CD4-positive, alpha-beta memory T cell (primary cell): Measurements from ENCODE around the gene CLEC11A. TPM values are rescaled to one million over a fixed set of nuclear protein-coding genes. Genes with fewer than 3 reads are reported as not detected.

Source experiments
- CTCF ChIA-PET: fragments of 350-600 bp; sonication (Branson Sonifier 250); formaldehyde crosslinking; loops from one replicate; lab custom pipeline; 2021; ENCODE audit warnings: inconsistent platforms; ENCODE audit not compliant: partially characterized antibody; lab: Charles Lee
- POLR2A ChIA-PET: fragments of 350-600 bp; sonication (Branson Sonifier 250); formaldehyde crosslinking; loops from one replicate; lab custom pipeline; 2021; ENCODE audit not compliant: partially characterized antibody; lab: Charles Lee
- DNase-seq, 5 donors: peaks; one replicate each; pipeline versions ENCODE4 v3.0.0 to v3.0.0-alpha.2; 2020 to 2022; ENCODE audit warnings: mixed read lengths in 1 of 5
- H3K27ac ChIP-seq: one replicate; pipeline ENCODE4 v1.7.0; 2013; ENCODE audit warnings: low read depth, low read length
- H3K27me3 ChIP-seq: 2 replicates; pipeline ENCODE4 v1.7.0; 2013; ENCODE audit warnings: mild to moderate bottlenecking, low read length, moderate library complexity; ENCODE audit not compliant: insufficient read depth
- H3K36me3 ChIP-seq: 2 replicates; pipeline ENCODE4 v1.7.0; 2013; ENCODE audit warnings: mild to moderate bottlenecking, low read length, moderate library complexity; ENCODE audit not compliant: insufficient read depth
- H3K4me1 ChIP-seq: 2 replicates; pipeline ENCODE4 v1.7.0; 2013; ENCODE audit warnings: mild to moderate bottlenecking, low read length, moderate library complexity; ENCODE audit not compliant: insufficient read depth
- H3K4me3 ChIP-seq, 2 donors: one replicate each; pipeline ENCODE4 v1.7.0; 2013; ENCODE audit warnings: low read length in 2 of 2, mild to moderate bottlenecking in 1 of 2
- H3K9me3 ChIP-seq, 2 donors: one replicate each; pipeline ENCODE4 v1.7.0; 2013; ENCODE audit warnings: low read length in 2 of 2, control low read depth in 1 of 2; ENCODE audit not compliant: control insufficient read depth in 1 of 2
- H3K27ac Mint-ChIP-seq, 7 donors: one replicate each; pipeline ENCODE4 v1.8.0; 2020 to 2021; ENCODE audit warnings: mixed read lengths in 7 of 7, mild to moderate bottlenecking in 6 of 7, inconsistent platforms in 3 of 7, moderate library complexity in 3 of 7
- H3K27me3 Mint-ChIP-seq, 2 donors: one replicate each; pipeline ENCODE4 v1.8.0; 2020 to 2021; ENCODE audit warnings: mixed read lengths in 2 of 2
- H3K36me3 Mint-ChIP-seq, 2 donors: one replicate each; pipeline ENCODE4 v1.8.0; 2020 to 2021; ENCODE audit warnings: mixed read lengths in 2 of 2, inconsistent platforms in 1 of 2, mild to moderate bottlenecking in 1 of 2
- H3K4me1 Mint-ChIP-seq, 4 donors: one replicate each; pipeline ENCODE4 v1.8.0; 2020 to 2021; ENCODE audit warnings: mixed read lengths in 4 of 4, mild to moderate bottlenecking in 1 of 4
- H3K4me3 Mint-ChIP-seq, 8 donors: one replicate each; pipeline ENCODE4 v1.8.0; 2020 to 2021; ENCODE audit warnings: mixed read lengths in 8 of 8, mild to moderate bottlenecking in 7 of 8, moderate library complexity in 6 of 8, inconsistent platforms in 3 of 8
- H3K9me3 Mint-ChIP-seq, 8 donors: one replicate each; pipeline ENCODE4 v1.8.0; 2020 to 2021; ENCODE audit warnings: mixed read lengths in 8 of 8, mild to moderate bottlenecking in 5 of 8, inconsistent platforms in 3 of 8, moderate library complexity in 1 of 8
- intact Hi-C: fragments of 100-400 bp; cut with micrococcal nuclease; formaldehyde crosslinking; loops from one replicate; pipeline ENCODE4 v1.15.1; 2023
- polyA plus RNA-seq, 2 donors: library from polyadenylated mRNA; unstranded; fragments of 300-500 nt; fragmentation: Illumina TruSeq; gene quantifications; one replicate each; pipeline ENCODE4 v1.2.3, GENCODE V29; 2021
- total RNA-seq, 2 experiments: library from RNA; stranded (reverse); gene quantifications; one replicate each; pipeline ENCODE4 v1.2.3, GENCODE V29; 2021

The CLEC11A gene
- total and polyA plus RNA-seq, 4 experiments from 2014 or later, result 0.47 to 1.2 (median 0.67) TPM

DNA sequence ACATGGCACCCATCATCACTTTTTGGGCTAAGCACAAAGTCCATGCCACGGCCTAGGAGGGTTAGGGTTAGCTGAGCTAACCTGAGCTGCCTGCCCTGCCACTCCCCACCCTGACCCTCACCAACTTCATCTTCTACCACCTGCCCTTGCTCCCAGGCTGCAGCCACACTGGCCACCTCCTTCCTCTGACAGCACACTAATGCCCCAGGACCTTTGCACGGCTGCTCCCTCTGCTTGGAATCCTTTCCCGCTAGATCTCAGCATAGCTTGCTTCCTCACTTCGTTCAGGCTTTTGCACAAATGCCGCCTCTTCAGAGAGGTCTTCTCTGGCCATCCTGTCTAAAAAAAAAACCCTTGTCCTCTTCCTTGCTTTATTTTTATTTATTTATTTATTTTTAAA lies 16.8 kb upstream of the CLEC11A start:
- Mint-ChIP-seq H3K9me3 (peaks cover 0 to 5% (median 1%) of the 10 kb centered on the region in 8 donors), H3K4me3 (no peak overlapping the region), H3K4me1 (no peaks in the 10 kb centered on the region), H3K36me3 (no peaks in the 10 kb centered on the region), H3K27ac (no peak overlapping the region), H3K27me3 (peaks cover 17 to 36% of the 10 kb centered on the region in 2 donors)
- ChIA-PET CTCF (no interaction called here), POLR2A (no interaction called here)
- no peak overlapping the region for H3K4me3 ChIP-seq
- no peaks in the 10 kb centered on the region for H3K36me3 ChIP-seq
- H3K4me1 ChIP-seq, result no peaks in the 10 kb centered on the region
- no peak for DNase-seq
- intact Hi-C loops, result loop anchor here (5.0 kb wide), 1 partner anchor 216 kb away; no protein-coding TSS in a partner anchor
- no peak overlapping the region for H3K27ac ChIP-seq
- H3K27me3 ChIP-seq, result no peaks in the 10 kb centered on the region
- no peaks in the 10 kb centered on the region for H3K9me3 ChIP-seq

DNA sequence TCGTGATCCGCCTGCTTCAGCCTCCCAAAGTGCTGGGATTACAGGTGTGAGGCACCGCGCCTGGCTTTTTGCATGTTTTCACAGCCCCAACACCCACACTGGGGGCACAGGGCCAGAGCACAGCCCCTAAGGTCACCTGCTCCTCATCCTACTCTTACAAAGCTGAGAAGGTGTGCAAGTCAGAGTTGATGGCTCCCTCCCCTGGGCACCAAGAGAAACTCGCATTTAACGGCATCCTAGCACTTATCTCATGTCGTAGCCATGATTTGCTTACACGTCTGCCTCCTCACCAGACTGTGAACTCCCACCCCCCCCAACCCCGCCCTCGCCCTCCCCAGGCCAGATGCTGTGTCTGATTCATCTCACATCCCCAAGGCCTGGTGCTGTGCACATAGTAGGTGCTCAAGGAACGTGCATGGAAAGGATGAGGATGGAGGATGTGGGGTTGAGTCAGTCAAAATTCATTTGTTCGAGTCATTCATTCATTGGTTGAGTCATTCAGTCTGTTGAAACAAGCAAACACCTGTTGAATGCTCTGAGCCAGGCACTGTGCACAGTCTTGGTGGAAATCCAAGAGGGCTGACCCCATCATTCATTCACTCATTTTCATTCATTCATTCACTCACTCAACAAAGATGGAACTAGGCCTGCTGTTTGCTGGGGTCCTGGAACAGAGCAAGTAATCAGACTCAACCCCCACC lies 14.8 kb upstream of the CLEC11A start:
- peaks cover 0 to 10% (median 1%) of the 10 kb centered on the region in 8 donors for H3K9me3 Mint-ChIP-seq
- no peaks in the 10 kb centered on the region for H3K36me3 Mint-ChIP-seq
- H3K4me3 Mint-ChIP-seq, result no peak overlapping the region
- Histone ChIP-seq H3K27ac (no peak overlapping the region), H3K4me3 (no peak overlapping the region), H3K36me3 (no peaks in the 10 kb centered on the region), H3K27me3 (no peaks in the 10 kb centered on the region), H3K9me3 (no peaks in the 10 kb centered on the region), H3K4me1 (no peaks in the 10 kb centered on the region)
- ChIA-PET CTCF (no interaction called here), POLR2A (no interaction called here)
- H3K4me1 Mint-ChIP-seq, result no peaks in the 10 kb centered on the region
- DNase-seq, result no peak
- peaks cover 17 to 41% of the 10 kb centered on the region in 2 donors for H3K27me3 Mint-ChIP-seq
- intact Hi-C loops, result loop anchor here (5.0 kb wide), 1 partner anchor 214 kb away; no protein-coding TSS in a partner anchor
- H3K27ac Mint-ChIP-seq, result no peak overlapping the region

DNA sequence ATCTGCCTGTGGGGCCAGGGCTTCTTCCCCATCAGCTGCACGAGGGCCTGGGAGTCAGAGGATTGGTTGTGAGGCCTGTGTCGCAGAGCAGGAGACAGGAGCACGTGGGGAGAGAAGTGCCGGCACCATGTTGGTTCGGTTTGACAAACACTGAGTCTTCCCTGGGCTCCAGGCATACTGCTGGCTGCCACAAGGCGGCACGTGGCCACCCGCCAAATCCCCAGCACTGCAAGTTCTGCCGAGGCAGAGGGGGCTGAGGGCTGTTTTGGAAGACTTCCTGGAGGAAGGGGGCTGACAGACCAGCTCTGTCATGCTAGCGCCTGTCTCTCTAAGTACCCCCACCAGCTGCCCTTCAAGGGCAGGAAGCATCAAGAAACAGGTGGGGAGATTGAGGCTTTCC lies 13.1 kb upstream of the CLEC11A start:
- POLR2A ChIA-PET, result no interaction called here
- Mint-ChIP-seq H3K9me3 (peaks cover 0 to 10% (median 1%) of the 10 kb centered on the region in 8 donors), H3K4me3 (no peak overlapping the region), H3K27me3 (peaks cover 19 to 45% of the 10 kb centered on the region in 2 donors), H3K27ac (no peak overlapping the region), H3K36me3 (no peaks in the 10 kb centered on the region), H3K4me1 (no peaks in the 10 kb centered on the region)
- CTCF ChIA-PET, result no interaction called here
- no peak for DNase-seq
- Histone ChIP-seq H3K4me1 (no peaks in the 10 kb centered on the region), H3K4me3 (no peak overlapping the region), H3K27ac (no peak overlapping the region), H3K9me3 (no peaks in the 10 kb centered on the region), H3K36me3 (no peaks in the 10 kb centered on the region), H3K27me3 (no peaks in the 10 kb centered on the region)
- intact Hi-C loops, result no loop called here

DNA sequence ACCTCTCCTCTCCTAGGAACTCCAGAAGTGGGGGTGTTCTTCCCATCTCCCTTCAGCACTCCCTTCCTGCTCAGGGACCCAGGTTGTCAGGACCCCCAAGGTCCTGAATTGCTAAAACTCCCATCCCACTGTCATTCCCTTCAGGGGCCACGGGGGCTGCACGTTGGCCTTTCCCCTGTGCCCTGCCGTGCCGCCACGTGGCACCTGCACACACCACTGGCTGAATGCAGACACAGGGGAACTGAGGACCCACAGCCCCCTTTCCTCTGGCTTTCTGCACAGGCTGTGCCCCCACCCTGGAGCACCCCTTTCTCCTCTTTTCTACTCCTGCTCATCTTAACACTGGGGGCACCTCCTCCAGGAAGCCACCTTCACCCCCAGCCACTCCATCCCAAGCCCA lies 12.6 kb upstream of the CLEC11A start:
- Mint-ChIP-seq H3K27me3 (peaks cover 18 to 46% of the 10 kb centered on the region in 2 donors), H3K9me3 (peaks cover 0 to 10% (median 1%) of the 10 kb centered on the region in 8 donors), H3K4me3 (no peak overlapping the region), H3K4me1 (peaks cover 0 to under 1% (median 0%) of the 10 kb centered on the region in 4 donors), H3K27ac (no peak overlapping the region), H3K36me3 (no peaks in the 10 kb centered on the region)
- Histone ChIP-seq H3K4me1 (no peaks in the 10 kb centered on the region), H3K4me3 (no peak overlapping the region), H3K27me3 (no peaks in the 10 kb centered on the region), H3K9me3 (no peaks in the 10 kb centered on the region), H3K27ac (no peak overlapping the region), H3K36me3 (no peaks in the 10 kb centered on the region)
- ChIA-PET CTCF (interaction anchor here (1.1 kb wide), 1 partner anchor 14 kb away, joined by 4 read pairs; no protein-coding TSS in a partner anchor), POLR2A (no interaction called here)
- DNase-seq, result no peak
- intact Hi-C loops, result no loop called here

DNA sequence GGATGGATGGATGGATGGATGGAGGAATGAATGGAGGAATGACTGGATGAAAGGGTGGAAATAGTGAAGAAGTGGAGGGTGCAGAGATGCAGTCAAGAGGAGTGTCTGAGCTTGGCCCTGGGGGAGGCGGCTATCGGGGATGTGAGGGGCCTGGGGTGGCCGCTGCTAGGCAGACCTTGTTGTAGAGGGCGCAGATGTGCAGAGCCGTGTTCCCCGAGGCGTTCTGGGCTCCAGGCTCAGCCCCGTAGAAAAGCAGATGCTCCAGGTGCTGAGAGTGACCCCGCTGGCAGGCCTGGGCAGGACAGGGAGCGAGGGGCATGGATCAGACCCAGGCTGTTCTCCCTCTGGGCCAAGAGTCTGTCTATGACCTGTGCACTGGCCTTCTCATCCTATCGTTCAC lies 12.0 kb upstream of the CLEC11A start:
- ChIA-PET POLR2A (no interaction called here), CTCF (interaction anchor here (1.1 kb wide), 1 partner anchor 13 kb away, joined by 4 read pairs; no protein-coding TSS in a partner anchor)
- Mint-ChIP-seq H3K4me1 (peaks cover 0 to 6% (median 0%) of the 10 kb centered on the region in 4 donors), H3K27me3 (peaks cover 22 to 51% of the 10 kb centered on the region in 2 donors), H3K4me3 (no peak overlapping the region), H3K36me3 (no peaks in the 10 kb centered on the region), H3K27ac (no peak overlapping the region), H3K9me3 (peaks cover 0 to 9% (median 1%) of the 10 kb centered on the region in 8 donors)
- Histone ChIP-seq H3K4me1 (no peaks in the 10 kb centered on the region), H3K9me3 (no peaks in the 10 kb centered on the region), H3K27ac (no peak overlapping the region), H3K36me3 (no peaks in the 10 kb centered on the region), H3K4me3 (no peak overlapping the region), H3K27me3 (no peaks in the 10 kb centered on the region)
- DNase-seq, result no peak
- intact Hi-C loops, result no loop called here

DNA sequence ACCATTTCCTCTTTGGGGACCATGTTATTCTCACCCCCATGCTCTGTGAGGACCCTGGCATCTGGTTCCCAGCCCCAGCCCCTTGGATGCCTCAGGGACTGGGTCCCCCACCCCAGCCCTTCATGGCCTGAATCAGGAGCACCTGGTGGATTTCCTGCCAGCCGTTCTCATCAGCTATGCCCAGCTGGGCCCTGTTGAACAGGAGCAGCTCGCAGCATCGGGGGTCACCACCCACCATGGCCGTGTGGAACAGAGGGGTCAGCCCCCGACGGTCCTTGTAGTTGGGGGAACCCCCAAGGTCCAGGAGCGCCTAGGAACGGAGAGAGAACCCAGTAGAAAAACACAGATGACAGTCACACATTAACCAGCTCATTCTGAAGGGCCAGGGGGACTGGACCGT lies 11.4 kb upstream of the CLEC11A start:
- ChIA-PET POLR2A (no interaction called here), CTCF (no interaction called here)
- Histone ChIP-seq H3K27me3 (no peaks in the 10 kb centered on the region), H3K27ac (no peak overlapping the region), H3K4me3 (no peak overlapping the region), H3K36me3 (no peaks in the 10 kb centered on the region), H3K9me3 (no peaks in the 10 kb centered on the region), H3K4me1 (no peaks in the 10 kb centered on the region)
- DNase-seq, result no peak
- H3K27me3 Mint-ChIP-seq, result peaks cover 23 to 55% of the 10 kb centered on the region in 2 donors
- no peak overlapping the region for H3K27ac Mint-ChIP-seq
- no peak overlapping the region for H3K4me3 Mint-ChIP-seq
- intact Hi-C loops, result no loop called here
- H3K36me3 Mint-ChIP-seq, result no peaks in the 10 kb centered on the region
- peaks cover 0 to 7% (median 0%) of the 10 kb centered on the region in 8 donors for H3K9me3 Mint-ChIP-seq
- H3K4me1 Mint-ChIP-seq, result peaks cover 0 to 7% (median 0%) of the 10 kb centered on the region in 4 donors

DNA sequence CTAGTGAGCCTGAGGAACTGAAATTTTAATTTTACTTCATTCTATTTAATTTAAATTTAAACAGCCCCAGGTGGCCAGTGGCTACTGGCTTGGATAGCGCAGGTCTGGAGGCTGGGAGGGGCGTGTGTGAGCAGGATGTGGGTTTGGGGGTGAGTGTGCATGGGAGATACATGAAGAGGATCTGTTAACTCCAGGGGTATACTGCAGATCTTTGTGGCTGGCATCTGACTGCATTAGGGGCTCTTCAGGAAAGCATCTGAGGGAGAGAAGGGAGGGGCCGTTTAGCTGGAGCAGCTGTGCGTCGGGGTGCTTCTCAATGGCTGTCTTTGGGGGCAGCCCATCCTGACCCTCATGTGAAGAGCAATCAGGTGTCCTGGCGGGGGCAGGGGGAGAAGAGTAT lies 10.3 kb upstream of the CLEC11A start:
- Histone ChIP-seq H3K27ac (no peak overlapping the region), H3K27me3 (peaks cover 8% of the 10 kb centered on the region), H3K9me3 (no peaks in the 10 kb centered on the region), H3K4me3 (no peak overlapping the region), H3K4me1 (no peaks in the 10 kb centered on the region), H3K36me3 (no peaks in the 10 kb centered on the region)
- Mint-ChIP-seq H3K27me3 (peaks cover 23 to 56% of the 10 kb centered on the region in 2 donors), H3K9me3 (peaks cover 0 to 7% (median 0%) of the 10 kb centered on the region in 8 donors), H3K4me1 (peaks cover 0 to 11% (median 0%) of the 10 kb centered on the region in 4 donors), H3K4me3 (no peak overlapping the region), H3K27ac (no peak overlapping the region), H3K36me3 (no peaks in the 10 kb centered on the region)
- CTCF ChIA-PET, result interaction anchor here (1.5 kb wide), 1 partner anchor 71 kb away, joined by 5 read pairs; no protein-coding TSS in a partner anchor
- intact Hi-C loops, result no loop called here
- POLR2A ChIA-PET, result no interaction called here
- DNase-seq, result no peak
